GM12878 (cell line): ENCODE measurements around the gene CA7. TPM values are rescaled to one million over a fixed set of nuclear protein-coding genes. Genes with fewer than 3 reads are reported as not detected.
A peak's percentile ranks its signal among the peaks of the same experiment; 100 is the strongest.

Experiments
- BCL11A ChIP-seq: IDR thresholded peaks from 2 replicates; pipeline ENCODE4 v1.6.1; 2011; ENCODE audit warnings: low read depth, low read length
- BMI1 ChIP-seq: fragments of 450-650 bp; IDR thresholded peaks from 2 replicates; pipeline ENCODE4 v1.6.1; 2016; ENCODE audit warnings: mild to moderate bottlenecking, moderate library complexity, borderline replicate concordance
- CEBPB ChIP-seq, 2 experiments: fragments of 150-350 bp in 1 of 2; IDR thresholded peaks; 2 replicates each; pipeline ENCODE4 v1.6.1; 2012 to 2014; ENCODE audit warnings: low read depth in 2 of 2, low read length in 2 of 2, borderline replicate concordance in 1 of 2, inconsistent platforms in 1 of 2
- FOXK2 ChIP-seq: fragments of 450-650 bp; IDR thresholded peaks from 2 replicates; pipeline ENCODE4 v1.6.1; 2017; ENCODE audit warnings: mild to moderate bottlenecking, moderate library complexity
- HDGF ChIP-seq: fragments of 450-650 bp; IDR thresholded peaks from 2 replicates; pipeline ENCODE4 v1.6.1; 2016; ENCODE audit warnings: antibody characterized with exemption
- IKZF2 ChIP-seq, 2 experiments: fragments of 450-650 bp; IDR thresholded peaks; 2 replicates each; pipeline ENCODE4 v1.6.1; 2017; ENCODE audit warnings: mild to moderate bottlenecking in 2 of 2, moderate library complexity in 2 of 2
- IRF5 ChIP-seq: fragments of 450-650 bp; IDR thresholded peaks from 2 replicates; pipeline ENCODE4 v1.6.1; 2017; ENCODE audit warnings: borderline replicate concordance
- JUND ChIP-seq: IDR thresholded peaks from 2 replicates; pipeline ENCODE4 v1.6.1; 2012; ENCODE audit warnings: low read depth, mild to moderate bottlenecking, low read length, improper control_type of control experiment, moderate library complexity
- MEF2A ChIP-seq: IDR thresholded peaks from 2 replicates; pipeline ENCODE4 v1.6.1; 2011; ENCODE audit warnings: low read depth, mild to moderate bottlenecking, low read length, moderate library complexity; ENCODE audit not compliant: insufficient read depth
- MTA2 ChIP-seq: fragments of 450-650 bp; IDR thresholded peaks from 2 replicates; pipeline ENCODE4 v1.6.1; 2016; ENCODE audit warnings: low read depth, mild to moderate bottlenecking, moderate library complexity
- PAX8 ChIP-seq: fragments of 450-650 bp; IDR thresholded peaks from 2 replicates; pipeline ENCODE4 v1.6.1; 2017; ENCODE audit warnings: mild to moderate bottlenecking, moderate library complexity
- PBX3 ChIP-seq: IDR thresholded peaks from 2 replicates; pipeline ENCODE4 v1.6.1; 2011; ENCODE audit warnings: mild to moderate bottlenecking, low read depth, low read length, moderate library complexity; ENCODE audit not compliant: insufficient replicate concordance
- STAT1 ChIP-seq: fragments of 450-650 bp; conservative IDR thresholded peaks from 2 replicates; pipeline ENCODE4 v1.6.1; 2014; ENCODE audit warnings: antibody characterized with exemption, mild to moderate bottlenecking
- TBL1XR1 ChIP-seq: IDR thresholded peaks from 2 replicates; pipeline ENCODE4 v1.6.1; 2012; ENCODE audit warnings: low read depth, low read length, improper control_type of control experiment
- TCF3 ChIP-seq: IDR thresholded peaks from 2 replicates; pipeline ENCODE4 v1.6.1; 2012; ENCODE audit warnings: low read depth, mild to moderate bottlenecking, low read length, borderline replicate concordance; ENCODE audit not compliant: insufficient read depth
- ZBED1 ChIP-seq: IDR thresholded peaks from 2 replicates; pipeline ENCODE4 v1.6.1; 2016; ENCODE audit warnings: borderline replicate concordance
- ZBTB11 ChIP-seq: fragments of 450-650 bp; formaldehyde crosslinking; IDR thresholded peaks from 2 replicates; pipeline ENCODE4 v1.5.0; 2022; ENCODE audit warnings: mild to moderate bottlenecking, missing genetic modification characterization
- ZNF274 ChIP-seq: IDR thresholded peaks from one replicate; pipeline ENCODE4 v1.8.0; 2011; ENCODE audit not compliant: insufficient read length, insufficient read depth
- ZSCAN29 ChIP-seq: fragments of 450-650 bp; IDR thresholded peaks from 2 replicates; pipeline ENCODE4 v1.6.1; 2017; ENCODE audit warnings: mild to moderate bottlenecking, moderate library complexity
- polyA plus RNA-seq, 11 experiments: library from polyadenylated mRNA; depleted of rRNA in 4 of 11; unstranded in 6 of 11; stranded (reverse) in 5 of 11; fragments of >200 nt; fragmentation: Nextera tagmentation in 4 of 11; fragmentation: Illumina TruSeq in 1 of 11; extraction: Ambion mirVana in 4 of 11; extraction: Trizol in 1 of 11; gene quantifications; 1 replicate in 1 of 11; 2 replicates in 10 of 11; pipeline versions ENCODE4 v1.2.1 to v1.2.3, GENCODE V29; 2011 to 2016; ENCODE audit warnings: inconsistent platforms in 2 of 11, missing spikeins in 2 of 11, low read depth in 1 of 11
- total RNA-seq, 4 experiments: library from RNA; depleted of rRNA in 3 of 4; stranded (reverse); fragments of >200 nt in 3 of 4; fragmentation: Illumina TruSeq in 1 of 4; extraction: Trizol in 1 of 4; gene quantifications; 2 replicates each; pipeline versions ENCODE4 v1.2.1 to v1.2.3, GENCODE V29; 2013 to 2021
- TF ChIP-seq, protein P1 (sequence below): IDR thresholded peaks from 2 replicates; pipeline ENCODE4 v1.6.1; 2012; ENCODE audit warnings: mild to moderate bottlenecking, low read depth, low read length

The CA7 gene
- total and polyA plus RNA-seq, 10 of the 15 experiments (the other 5 are each of a cell fraction or from before 2014, with no cell fraction given): 0.04 TPM; not detected in 9

GRCh38 chr16:66830422-66831404, 13.5 kb upstream of the CA7 start, which contains the start of gene NAE1 (continued):
- no peak for TF ChIP-seq ZBTB11 (CRISPR knock-in tag)
- TF ChIP-seq HDGF: 0 out of 2 replicates have a peak, but pooled peaks have one; percentile 19
- no peak for TF ChIP-seq ZNF274
- TF ChIP-seq FOXK2: no peak
- no peak for TF ChIP-seq ZBED1
- no peak for TF ChIP-seq BMI1
- no peak for TF ChIP-seq CEBPB (IDR thresholded peaks at IDR 0.05; ENCODE audit: borderline replicate concordance in 1 of 2, low read depth in 2 of 2, low read length in 2 of 2)
- TF ChIP-seq, protein P1, sequence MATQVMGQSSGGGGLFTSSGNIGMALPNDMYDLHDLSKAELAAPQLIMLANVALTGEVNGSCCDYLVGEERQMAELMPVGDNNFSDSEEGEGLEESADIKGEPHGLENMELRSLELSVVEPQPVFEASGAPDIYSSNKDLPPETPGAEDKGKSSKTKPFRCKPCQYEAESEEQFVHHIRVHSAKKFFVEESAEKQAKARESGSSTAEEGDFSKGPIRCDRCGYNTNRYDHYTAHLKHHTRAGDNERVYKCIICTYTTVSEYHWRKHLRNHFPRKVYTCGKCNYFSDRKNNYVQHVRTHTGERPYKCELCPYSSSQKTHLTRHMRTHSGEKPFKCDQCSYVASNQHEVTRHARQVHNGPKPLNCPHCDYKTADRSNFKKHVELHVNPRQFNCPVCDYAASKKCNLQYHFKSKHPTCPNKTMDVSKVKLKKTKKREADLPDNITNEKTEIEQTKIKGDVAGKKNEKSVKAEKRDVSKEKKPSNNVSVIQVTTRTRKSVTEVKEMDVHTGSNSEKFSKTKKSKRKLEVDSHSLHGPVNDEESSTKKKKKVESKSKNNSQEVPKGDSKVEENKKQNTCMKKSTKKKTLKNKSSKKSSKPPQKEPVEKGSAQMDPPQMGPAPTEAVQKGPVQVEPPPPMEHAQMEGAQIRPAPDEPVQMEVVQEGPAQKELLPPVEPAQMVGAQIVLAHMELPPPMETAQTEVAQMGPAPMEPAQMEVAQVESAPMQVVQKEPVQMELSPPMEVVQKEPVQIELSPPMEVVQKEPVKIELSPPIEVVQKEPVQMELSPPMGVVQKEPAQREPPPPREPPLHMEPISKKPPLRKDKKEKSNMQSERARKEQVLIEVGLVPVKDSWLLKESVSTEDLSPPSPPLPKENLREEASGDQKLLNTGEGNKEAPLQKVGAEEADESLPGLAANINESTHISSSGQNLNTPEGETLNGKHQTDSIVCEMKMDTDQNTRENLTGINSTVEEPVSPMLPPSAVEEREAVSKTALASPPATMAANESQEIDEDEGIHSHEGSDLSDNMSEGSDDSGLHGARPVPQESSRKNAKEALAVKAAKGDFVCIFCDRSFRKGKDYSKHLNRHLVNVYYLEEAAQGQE: 0 out of 2 replicates have a peak, but pooled peaks have one; percentile 17
- TF ChIP-seq IRF5: no peak
- TF ChIP-seq ZSCAN29: no peak
- 0 out of 2 replicates have a peak, but pooled peaks have one; percentile 62 for TF ChIP-seq STAT1
- no peak for TF ChIP-seq JUND
- TF ChIP-seq PBX3: no peak
- no peak for TF ChIP-seq IKZF2 (IDR thresholded peaks at IDR 0.05)
- TF ChIP-seq TBL1XR1: no peak
- TF ChIP-seq BCL11A: 0 out of 2 replicates have a peak, but pooled peaks have one; percentile 3
- no peak for TF ChIP-seq MTA2
- no peak for TF ChIP-seq PAX8
- no peak for TF ChIP-seq MEF2A
- TF ChIP-seq TCF3: no peak
